Endodermal cell (in vitro differentiated cells): ENCODE data around the gene NEURL3. TPM values are rescaled to one million over a fixed set of nuclear protein-coding genes. Genes with fewer than 3 reads are reported as not detected.
"Not testable (repeated sequence)": the region's sequence is repeated elsewhere in the genome, so short reads cannot be mapped to it uniquely, and the experiment has no call there.

Experiments used
- DNase-seq: peaks from one replicate; pipeline ENCODE4 v3.0.0-alpha.2; 2017
- H3K27ac ChIP-seq: 2 replicates; pipeline ENCODE4 v1.5.1; 2013; ENCODE audit warnings: mild to moderate bottlenecking, low read depth, low read length, moderate library complexity
- H3K27me3 ChIP-seq: 2 replicates; pipeline ENCODE4 v1.6.1; 2013; ENCODE audit warnings: mild to moderate bottlenecking, low read length, moderate library complexity; ENCODE audit not compliant: insufficient read depth, control insufficient read depth, poor library complexity, severe bottlenecking
- H3K36me3 ChIP-seq: 2 replicates; pipeline ENCODE4 v1.7.0; 2013; ENCODE audit warnings: mild to moderate bottlenecking, low read length, moderate library complexity; ENCODE audit not compliant: control insufficient read depth, insufficient read depth
- H3K4me1 ChIP-seq: one replicate; pipeline ENCODE4 v1.7.0; 2013; ENCODE audit warnings: low read length; ENCODE audit not compliant: control insufficient read depth, insufficient read depth
- H3K4me3 ChIP-seq: 2 replicates; pipeline ENCODE4 v1.5.1; 2013; ENCODE audit warnings: mild to moderate bottlenecking, low read length, moderate library complexity
- H3K9ac ChIP-seq: 2 replicates; pipeline ENCODE4 v1.6.1; 2013; ENCODE audit warnings: mild to moderate bottlenecking, low read length, moderate library complexity; ENCODE audit not compliant: poor library complexity, severe bottlenecking; ENCODE audit errors: extremely low read depth
- H3K9me3 ChIP-seq: 2 replicates; pipeline ENCODE4 v1.6.1; 2013; ENCODE audit warnings: mild to moderate bottlenecking, low read length, moderate library complexity; ENCODE audit not compliant: control insufficient read depth
- H3K27ac Mint-ChIP-seq: 2 replicates; pipeline ENCODE4 v1.8.0; 2020; ENCODE audit warnings: mixed read lengths
- H3K27me3 Mint-ChIP-seq: 2 replicates; pipeline ENCODE4 v1.8.0; 2021; ENCODE audit warnings: mild to moderate bottlenecking, mixed read lengths; ENCODE audit not compliant: insufficient read depth
- H3K36me3 Mint-ChIP-seq: 2 replicates; pipeline ENCODE4 v1.8.0; 2020; ENCODE audit warnings: low read depth, mixed read lengths
- H3K4me1 Mint-ChIP-seq: 2 replicates; pipeline ENCODE4 v1.8.0; 2020; ENCODE audit warnings: mixed read lengths
- H3K4me3 Mint-ChIP-seq: 2 replicates; pipeline ENCODE4 v1.8.0; 2020; ENCODE audit warnings: mild to moderate bottlenecking, moderate library complexity, mixed read lengths
- H3K9me3 Mint-ChIP-seq: 2 replicates; pipeline ENCODE4 v1.8.0; 2020; ENCODE audit warnings: mild to moderate bottlenecking, mixed read lengths
- CTCF ChIP-seq: fragments of 200-600 bp; sonication (generic); conservative IDR thresholded peaks from 2 replicates; pipeline ENCODE4 v1.5.0; 2021; ENCODE audit warnings: antibody characterized with exemption, mild to moderate bottlenecking
- WGBS, 2 experiments: methylation state at CpG; one replicate each; pipeline versions ENCODE4 v1.1.5 to v1.1.7; 2013; ENCODE audit warnings: missing lambda C conversion rate in 2 of 2, mixed read lengths in 1 of 2; ENCODE audit not compliant: insufficient coverage in 1 of 2, insufficient read length in 1 of 2; 5-methylcytosine and 5-hydroxymethylcytosine counted together
- total RNA-seq, 2 donors: library from RNA; stranded (reverse); fragmentation: NEBNext Ultra II Directional in 1 of 2; extraction: Animal tissue kit (Norgen Biotek cat#: 25700) in 1 of 2; gene quantifications; 2 replicates in 1 of 2; 3 replicates in 1 of 2; pipeline ENCODE4 v1.2.1, GENCODE V29; 2021

The NEURL3 gene
- total RNA-seq, 2 donors from 2014 or later = not detected

- no peak for TF ChIP-seq CTCF
- Histone ChIP-seq H3K9ac (no peak overlapping the region), H3K4me1 (peaks cover 4% of the 10 kb centered on the region), H3K9me3 (peaks cover 24% of the 10 kb centered on the region), H3K36me3 (no peaks in the 10 kb centered on the region), H3K4me3 (no peak overlapping the region), H3K27me3 (no peaks in the 10 kb centered on the region), H3K27ac (no peak overlapping the region)
- 90% methylated on average over 11 to 15 of the region's 15 CpGs for WGBS, 2 experiments
- DNase-seq = peak; percentile 39
- Mint-ChIP-seq H3K9me3 (peaks cover 17% of the 10 kb centered on the region), H3K4me3 (no peak overlapping the region), H3K4me1 (peaks cover 6% of the 10 kb centered on the region), H3K27me3 (peaks cover 19% of the 10 kb centered on the region), H3K27ac (no peak overlapping the region), H3K36me3 (peaks cover 1% of the 10 kb centered on the region)
These were observed 5.8 kb downstream of the NEURL3 start for GRCh38 chr2:96499061-96499960.

- H3K4me3 Mint-ChIP-seq, DNase-seq: not testable (repeated sequence)
These were observed 6.5 kb downstream of the NEURL3 start for GRCh38 chr2:96498611-96499010.

GRCh38 chr2:96498021-96498431 is 7.1 kb downstream of the NEURL3 start:
- peak; percentile 44 for TF ChIP-seq CTCF
- Histone ChIP-seq H3K4me1 (peaks cover 4% of the 10 kb centered on the region), H3K27me3 (no peaks in the 10 kb centered on the region), H3K9me3 (peaks cover 31% of the 10 kb centered on the region), H3K27ac (no peak overlapping the region), H3K9ac (no peak overlapping the region), H3K36me3 (no peaks in the 10 kb centered on the region), H3K4me3 (no peak overlapping the region)
- no peak overlapping the region for H3K27ac Mint-ChIP-seq
- H3K4me3 Mint-ChIP-seq = no peak overlapping the region
- DNase-seq = peak; percentile 76
- peaks cover 10% of the 10 kb centered on the region for H3K4me1 Mint-ChIP-seq
- peaks cover 20% of the 10 kb centered on the region for H3K27me3 Mint-ChIP-seq
- peaks cover 1% of the 10 kb centered on the region for H3K36me3 Mint-ChIP-seq
- WGBS, 2 experiments = 86 to 96% methylated on average over 8 to 12 of the region's 12 CpGs
- peaks cover 28% of the 10 kb centered on the region for H3K9me3 Mint-ChIP-seq

More at GRCh38 chr2:96498611-96499010, 6.5 kb downstream of the NEURL3 start:
- peaks cover 20% of the 10 kb centered on the region for H3K27me3 Mint-ChIP-seq
- not testable (repeated sequence) for H3K27ac ChIP-seq, H3K4me1 Mint-ChIP-seq, H3K36me3 Mint-ChIP-seq, H3K9ac ChIP-seq, H3K27me3 ChIP-seq, H3K36me3 ChIP-seq, H3K4me1 ChIP-seq, H3K4me3 ChIP-seq, H3K27ac Mint-ChIP-seq
- H3K9me3 Mint-ChIP-seq = peaks cover 24% of the 10 kb centered on the region
- 80 to 93% methylated on average over 1 to 6 of the region's 6 CpGs for WGBS, 2 experiments
- peaks cover 31% of the 10 kb centered on the region for H3K9me3 ChIP-seq
